ENCODE results near the gene FGD4.
"Not testable (repeated sequence)": the region's sequence is repeated elsewhere in the genome, so short reads cannot be mapped to it uniquely, and the experiment has no call there.

FGD4 gene

DNA sequence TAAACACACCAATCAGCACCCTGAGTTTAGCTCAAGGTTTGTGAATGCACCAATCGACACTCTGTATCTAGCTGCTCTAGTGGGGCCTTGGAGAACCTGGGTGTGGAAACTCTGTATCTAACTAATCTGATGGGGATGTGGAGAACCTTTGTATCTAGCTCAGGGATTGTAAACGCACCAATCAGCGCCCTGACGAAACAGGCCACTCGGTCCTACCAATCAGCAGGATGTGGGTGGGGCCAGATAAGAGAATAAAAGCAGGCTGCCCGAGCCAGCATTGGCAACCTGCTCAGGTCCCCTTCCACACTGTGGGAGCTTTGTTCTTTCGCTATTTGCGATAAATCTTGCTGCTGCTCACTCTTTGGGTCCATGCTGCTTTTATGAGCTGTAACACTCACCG, 127.0 kb downstream of the FGD4 start:
- DNase-seq = not testable (repeated sequence)

DNA sequence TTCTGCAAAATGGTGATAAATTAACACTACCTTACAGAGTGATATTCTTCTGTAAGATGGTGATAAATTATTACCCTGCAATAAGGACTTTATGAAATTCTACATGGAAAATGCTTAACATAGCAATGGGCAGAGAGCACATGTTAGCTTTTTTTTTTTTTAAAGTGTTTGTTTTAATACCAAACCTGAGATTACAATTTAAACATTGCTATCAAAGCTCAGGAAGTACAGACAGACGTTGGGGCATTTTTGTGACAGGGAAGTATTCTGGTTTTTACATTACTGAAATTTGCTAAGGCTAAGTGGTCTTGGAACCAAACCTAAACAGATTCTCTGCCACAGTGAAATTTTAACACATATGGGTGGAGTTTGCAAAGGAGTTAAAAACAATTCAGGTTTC, 133.1 kb downstream of the FGD4 start:
- no peak for DNase-seq

DNA sequence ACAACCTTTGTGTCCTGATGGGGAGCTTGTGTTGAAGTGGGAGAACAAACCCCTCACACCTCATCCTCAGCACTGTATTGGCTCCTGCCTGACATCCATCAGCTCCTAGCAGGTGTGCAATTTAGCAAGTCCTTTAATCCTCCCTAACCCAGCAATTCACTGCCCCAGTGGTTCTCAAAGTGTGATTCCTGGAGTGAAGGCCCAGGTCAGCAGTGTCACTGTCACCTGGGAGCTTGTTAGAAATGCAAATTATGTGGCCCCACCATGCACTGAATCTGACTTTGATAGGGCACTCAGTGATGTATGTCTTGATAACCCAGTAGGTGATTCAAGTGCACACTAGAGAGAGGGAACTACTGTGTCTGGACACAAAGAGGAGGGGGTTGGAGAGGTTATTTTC, 133.6 kb downstream of the FGD4 start:
- no peak for DNase-seq

DNA sequence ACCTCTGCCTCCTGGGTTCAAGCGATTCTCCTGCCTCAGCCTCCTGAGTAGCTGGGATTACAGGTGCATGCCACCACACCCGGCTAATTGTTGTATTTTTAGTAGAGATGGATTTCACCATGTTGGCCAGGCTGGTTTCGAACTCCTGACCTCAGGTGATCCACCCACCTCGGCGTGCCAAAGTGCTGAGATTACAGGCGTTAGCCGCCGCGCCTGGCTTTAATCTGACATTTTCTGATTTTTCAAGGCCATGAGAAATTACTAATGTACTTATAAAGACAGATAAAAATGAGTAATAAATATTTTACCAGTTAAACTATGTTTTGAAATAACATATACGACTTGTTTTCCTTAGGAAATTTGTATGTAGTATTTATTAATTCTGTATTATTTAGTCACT, 134.1 kb downstream of the FGD4 start:
- DNase-seq = not testable (repeated sequence)

DNA sequence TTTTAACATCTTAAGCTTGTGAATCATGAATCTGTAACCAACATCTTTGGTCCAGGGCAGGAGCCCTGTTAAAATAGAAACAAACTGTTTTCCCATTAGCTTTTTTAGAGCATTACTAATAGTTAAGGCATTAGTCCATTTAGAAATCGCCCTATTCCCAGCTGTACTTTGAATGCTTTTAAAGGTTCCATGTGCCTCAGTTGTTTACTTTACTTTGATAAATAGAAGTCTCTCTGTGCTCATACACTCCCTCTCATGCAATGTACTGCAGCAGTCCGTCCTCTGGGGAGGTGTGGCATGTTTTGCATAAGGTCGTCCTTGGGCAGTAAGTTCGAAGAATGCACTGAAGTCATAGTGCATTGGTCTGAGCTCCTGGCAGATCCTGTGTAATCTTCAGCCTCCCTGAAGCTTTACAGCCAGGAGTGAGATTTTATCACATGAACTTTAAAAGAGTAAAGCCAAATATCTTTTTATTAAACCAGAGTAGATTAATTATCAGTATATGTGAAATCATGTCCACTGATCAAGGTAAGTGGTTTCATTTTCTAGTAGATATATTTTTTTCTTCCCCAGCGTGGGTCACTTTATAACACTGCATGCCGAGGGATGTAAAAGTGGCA, 134.7 kb downstream of the FGD4 start:
- DNase-seq = no peak

DNA sequence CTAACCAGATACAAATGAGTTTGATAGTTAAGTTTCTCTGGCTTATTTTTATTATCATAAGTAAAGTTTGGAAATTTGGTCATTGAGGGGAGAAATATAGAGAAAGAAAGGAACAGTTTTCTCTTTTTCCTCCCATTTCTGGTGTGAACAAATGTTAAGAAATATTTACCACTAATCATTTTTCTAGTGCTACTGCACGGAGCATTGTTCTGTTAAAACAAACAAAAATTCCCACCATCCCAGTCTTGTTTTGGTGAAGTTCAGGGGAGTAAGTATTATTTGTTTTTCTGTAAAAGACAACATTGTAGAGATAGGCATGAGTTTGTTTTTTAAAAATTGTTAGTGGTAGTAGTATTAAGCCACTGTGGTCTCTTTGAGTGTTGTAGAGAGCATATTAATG, 135.3 kb downstream of the FGD4 start:
- no peak for DNase-seq

DNA sequence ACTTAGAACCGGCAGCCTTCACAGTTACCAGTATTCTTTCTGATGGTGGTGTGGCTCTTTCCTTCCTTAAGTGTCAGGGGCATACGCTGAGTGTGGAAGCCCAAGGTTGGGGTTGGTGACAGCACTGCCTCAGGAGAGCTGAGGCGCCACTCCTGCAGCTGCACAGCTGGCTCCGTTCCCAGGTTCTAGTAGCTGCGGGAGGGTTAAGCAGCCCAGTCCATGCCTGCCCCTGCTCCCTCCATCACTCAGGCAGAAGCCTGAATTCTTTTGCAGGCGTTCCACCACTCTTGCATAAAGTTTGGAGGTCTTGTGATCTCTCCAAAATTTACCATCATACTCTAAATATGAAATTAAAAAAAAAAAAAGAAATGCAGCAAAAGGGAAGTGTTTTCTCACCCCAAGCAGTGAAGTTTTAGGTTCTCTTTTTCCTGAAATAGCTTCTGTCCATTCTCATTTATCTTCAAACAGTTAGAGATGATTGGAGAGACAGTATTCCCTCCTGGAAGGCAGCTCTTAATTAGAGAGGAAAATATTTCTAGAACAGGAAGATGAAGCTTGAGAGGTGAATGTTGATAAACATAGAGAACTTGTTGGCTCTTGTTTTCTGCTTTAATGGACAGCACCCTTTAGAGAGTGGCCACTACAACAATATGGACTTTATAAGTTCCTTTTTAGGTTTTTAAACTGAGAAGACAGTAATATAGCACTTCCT, 136.1 kb downstream of the FGD4 start:
- DNase-seq = no peak

DNA sequence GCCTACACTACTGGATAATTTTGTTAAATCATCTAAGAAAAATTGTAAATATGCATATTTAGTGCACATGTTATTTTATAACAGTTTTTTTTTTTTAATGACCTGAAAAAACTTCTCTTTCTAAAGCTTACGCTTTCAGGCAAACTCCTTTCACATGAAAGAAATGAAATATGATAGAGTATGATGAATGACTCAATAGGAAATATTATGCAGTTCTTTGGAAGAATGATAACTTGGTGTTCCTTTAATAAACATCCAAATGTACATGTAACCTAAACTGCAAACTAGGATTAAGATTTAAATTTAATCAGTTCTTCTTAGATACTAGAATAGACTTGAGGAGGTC, 136.6 kb downstream of the FGD4 start:
- DNase-seq = no peak

DNA sequence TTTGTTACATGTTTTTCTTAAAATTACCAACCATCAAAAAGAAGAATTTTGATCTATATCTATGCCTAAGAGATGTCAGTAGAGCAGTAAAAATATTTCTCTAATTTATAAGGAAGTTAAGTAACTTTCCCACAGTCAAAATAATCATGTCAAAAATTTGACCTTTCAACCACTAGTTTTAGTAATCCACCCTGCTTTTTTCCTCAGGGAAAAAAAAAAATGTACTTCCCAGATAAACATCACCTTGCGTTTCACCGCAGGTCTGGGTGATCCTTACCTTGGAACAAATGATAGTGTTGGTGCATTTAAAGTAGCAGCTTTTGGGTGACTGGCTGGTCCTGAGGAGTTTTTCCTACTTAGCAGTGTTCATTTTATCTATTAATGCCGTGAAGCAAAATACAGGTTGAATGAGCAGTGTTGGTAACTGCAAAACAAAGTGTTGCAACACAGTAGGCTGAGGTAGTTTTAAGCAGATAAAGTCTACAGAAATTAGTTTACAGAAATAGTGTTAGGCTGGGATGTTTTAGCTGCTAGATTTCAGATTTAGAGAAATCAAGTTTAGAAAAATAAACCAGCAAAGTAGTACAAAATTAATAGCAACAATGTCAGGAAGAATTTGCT, 142.5 kb downstream of the FGD4 start:
- DNase-seq = no peak

DNA sequence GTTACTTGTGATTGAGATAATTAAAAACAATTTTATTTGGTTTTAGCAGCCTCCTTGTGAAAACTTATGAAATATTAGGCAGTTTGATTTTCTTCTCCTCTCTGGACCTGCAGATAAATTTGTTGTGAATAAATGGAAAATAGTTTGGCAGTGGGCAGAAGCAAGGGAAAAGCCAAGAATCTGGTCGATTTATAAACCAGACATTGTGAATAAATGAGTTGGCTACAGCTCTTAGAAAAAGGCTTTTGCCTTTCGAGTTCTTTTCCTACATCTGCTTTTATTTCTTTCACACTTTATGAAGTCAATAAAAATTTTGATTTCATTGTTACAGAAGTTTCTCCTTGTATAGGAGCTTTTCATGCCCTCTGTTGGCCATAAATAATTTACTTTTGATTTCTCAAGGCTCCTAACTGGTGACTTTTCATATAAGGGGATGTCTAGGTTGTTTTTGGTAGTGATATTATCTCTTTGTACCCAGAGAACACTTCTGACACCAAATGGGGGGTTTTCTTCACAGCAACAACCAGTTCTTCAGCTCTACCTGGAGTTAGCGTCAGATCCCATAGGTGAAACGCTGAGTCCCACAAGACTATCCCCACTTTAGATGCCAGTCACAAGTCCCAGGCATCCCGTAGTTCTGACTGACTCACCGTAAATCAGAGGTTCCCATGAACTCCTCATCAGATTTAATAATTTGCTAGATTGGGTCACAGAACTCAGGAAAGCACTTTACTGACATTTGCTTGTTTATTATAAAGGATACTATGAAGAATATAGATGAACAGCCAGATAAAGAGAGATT, 143.3 kb downstream of the FGD4 start:
- no peak for DNase-seq

DNA sequence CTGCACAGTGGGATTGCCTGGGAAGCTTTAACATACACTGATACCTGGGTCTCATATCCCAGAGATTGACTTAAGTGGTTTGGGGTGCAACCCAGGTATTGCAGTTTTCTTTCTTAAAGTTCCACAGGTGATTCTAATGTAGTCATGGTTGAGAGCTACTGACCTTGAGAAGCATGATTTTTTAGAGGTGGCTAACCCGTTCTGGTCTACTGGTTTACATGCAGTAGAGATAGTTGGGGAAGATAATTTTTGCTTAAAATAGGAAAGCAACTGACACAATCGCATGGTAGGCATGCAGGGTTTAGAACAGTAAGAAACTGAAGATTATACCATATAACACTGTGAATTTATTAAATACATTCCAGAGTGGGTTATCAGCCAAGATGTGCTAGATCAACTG, 145.5 kb downstream of the FGD4 start:
- DNase-seq = no peak

DNA sequence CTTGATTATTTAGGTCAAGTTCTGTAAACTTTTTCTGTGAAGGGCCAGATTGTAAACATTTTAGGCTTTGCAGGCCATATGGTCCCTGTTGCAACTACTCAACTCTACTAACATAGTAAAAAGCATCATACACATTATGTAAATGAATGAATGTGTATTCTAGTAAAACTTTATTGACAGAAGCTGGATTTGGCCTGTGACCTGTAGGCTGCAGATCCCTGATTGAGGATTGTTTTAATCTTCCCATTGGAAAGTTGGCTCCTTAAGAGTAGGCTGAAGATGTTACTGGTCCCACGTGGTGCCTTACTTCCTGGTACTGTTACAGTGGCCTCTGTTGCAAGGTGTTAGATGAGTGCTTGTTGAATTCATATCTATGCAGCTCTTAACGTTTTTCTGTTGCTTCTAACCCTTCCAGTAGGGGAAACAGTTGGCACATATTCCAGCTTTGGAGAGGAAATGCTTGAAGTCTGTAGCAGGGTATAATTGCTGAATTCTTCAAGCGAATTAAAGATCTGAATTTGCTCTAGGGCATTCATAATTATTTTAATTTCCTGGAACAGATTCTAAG, 146.1 kb downstream of the FGD4 start:
- DNase-seq = no peak

DNA sequence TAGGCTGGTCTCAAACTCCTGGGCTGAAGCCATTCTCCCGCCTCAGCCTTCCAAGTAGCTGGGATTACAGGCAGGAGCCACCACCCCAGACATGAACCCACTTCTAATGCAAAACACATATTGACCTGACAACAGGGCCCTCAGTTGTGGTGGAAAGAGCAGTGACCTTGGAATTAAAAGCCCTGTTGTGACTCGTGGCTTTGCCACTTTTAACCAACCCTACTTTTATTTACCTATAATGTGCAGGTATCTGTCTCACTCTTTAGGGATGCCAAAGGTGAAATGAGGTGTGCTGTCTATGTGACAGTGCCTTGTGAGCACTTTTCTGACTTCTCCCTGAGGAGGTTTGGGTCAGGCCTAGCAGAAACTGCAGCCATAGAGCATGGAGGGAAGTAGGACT, 146.9 kb downstream of the FGD4 start:
- no peak for DNase-seq

DNA sequence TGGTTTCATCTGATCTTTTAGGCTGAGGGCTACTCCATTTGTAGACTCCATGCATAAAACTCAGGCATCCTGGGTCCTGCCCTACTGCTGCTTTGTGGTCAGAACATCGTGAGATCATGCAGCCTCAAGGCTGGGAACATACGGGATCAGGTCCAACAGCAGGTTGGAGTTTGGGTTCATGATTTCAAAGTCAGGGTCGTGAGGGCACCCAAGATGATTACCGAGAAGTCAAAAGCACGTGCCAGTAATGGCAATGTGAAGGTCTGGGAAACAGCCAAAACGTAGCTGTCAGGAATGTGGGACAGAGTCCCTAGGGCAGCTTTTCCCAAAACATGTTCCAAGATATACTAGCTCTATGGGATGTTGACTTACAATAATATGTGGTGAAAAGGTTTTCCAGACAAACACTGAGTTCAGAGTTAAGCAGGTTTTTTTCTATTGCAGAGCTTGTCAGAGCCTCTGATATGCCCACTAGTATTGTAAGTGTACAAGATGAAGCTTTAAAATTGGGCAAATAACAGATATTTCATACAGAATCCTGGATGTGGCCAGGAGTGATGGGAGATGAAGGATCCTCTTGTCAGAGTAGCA, 149.4 kb downstream of the FGD4 start:
- no peak for DNase-seq

DNA sequence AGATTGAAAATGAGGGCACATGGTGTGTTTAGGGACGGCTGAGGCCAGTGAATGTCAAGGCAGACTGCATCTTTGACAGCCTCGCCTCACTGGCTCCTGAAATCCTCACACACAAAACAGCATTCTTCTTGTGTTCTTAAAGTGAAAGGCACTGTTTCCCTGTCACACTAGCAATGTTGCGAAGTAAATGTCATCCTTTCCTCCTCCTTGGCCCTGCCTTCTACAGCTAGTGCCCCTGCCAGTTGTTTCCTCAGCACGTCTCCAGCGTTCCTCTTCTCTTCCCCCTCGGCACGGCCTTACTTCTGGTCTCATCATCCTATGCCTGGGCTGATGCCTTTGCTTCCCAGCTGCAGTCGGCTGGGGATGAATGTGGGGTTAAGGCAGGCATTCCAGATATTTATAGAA, 150.3 kb downstream of the FGD4 start:
- no peak for DNase-seq

DNA sequence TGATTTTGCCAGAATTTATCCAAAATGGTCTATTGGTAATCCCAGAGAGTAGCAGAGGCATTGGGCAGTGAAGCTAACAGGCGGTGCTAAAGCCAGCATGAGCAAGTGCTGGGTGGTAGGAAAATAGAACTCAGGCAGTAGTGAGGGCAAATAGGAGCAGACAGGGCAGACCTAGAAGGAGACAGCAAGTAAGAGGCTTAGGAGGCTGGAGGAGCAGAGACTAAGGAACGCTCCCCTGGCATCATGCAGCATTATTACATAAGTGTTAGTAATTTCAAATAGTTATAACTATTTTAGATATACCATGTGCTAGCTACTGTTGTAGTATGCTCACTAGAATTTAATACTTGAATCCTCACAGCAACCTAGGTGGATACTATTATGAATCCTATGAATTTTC, 151.7 kb downstream of the FGD4 start:
- no peak for DNase-seq

DNA sequence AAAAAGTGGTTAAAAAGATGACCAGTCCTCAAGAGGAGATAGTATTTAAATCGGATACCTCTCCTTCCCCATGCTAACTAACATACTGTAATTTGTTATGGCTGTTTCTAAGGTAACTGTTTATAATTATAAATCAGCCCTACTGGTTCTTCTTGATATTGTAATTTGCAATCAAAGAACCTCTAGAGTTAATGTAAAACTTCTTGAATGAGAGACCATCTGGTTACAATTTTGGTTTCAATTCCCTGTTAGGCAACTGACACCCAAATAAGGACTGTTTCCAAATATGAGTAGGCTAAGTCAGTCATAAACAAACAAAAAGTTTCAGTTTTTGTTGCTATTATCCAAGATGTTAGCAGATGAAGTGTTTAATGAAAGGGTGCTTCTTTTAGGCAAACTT, 159.5 kb downstream of the FGD4 start:
- DNase-seq = no peak

DNA sequence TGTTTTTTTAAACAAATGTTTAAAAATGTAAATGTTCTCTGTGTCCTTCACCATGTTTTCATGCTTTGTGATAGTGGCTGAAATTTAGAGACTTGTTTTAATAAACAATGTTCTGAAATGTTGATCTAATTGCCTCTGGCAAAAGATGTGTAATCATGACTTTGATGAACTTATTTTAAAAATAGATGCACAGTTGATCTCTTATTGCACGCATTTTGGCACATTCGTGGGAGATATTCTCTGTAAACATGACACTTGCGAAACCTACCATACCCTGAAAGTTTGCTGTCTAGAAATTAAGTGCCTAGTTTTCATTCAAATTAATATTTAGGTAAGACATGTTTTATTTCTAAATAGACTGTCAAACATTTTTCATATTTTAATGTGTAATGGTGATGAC, 160.1 kb downstream of the FGD4 start:
- DNase-seq = no peak

DNA sequence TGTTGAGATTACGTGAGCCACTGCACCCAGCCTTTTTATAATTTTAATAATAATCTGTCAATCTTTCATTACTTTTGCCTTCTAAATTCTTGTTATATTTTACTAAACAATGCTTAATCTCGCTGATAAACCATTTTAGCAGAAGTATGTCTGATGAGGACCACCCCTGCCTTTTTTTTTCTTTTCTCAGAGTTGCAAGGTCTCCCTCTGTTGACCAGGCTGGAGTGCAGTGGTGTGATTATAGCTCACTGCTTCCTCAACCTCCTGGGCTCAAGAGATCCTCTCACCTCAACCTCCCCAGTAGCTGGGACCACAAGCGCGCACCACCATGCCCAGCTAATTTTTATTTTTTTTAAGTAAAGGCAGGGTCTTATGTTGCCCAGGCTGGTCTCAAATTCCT, 161.2 kb downstream of the FGD4 start:
- DNase-seq = no peak

DNA sequence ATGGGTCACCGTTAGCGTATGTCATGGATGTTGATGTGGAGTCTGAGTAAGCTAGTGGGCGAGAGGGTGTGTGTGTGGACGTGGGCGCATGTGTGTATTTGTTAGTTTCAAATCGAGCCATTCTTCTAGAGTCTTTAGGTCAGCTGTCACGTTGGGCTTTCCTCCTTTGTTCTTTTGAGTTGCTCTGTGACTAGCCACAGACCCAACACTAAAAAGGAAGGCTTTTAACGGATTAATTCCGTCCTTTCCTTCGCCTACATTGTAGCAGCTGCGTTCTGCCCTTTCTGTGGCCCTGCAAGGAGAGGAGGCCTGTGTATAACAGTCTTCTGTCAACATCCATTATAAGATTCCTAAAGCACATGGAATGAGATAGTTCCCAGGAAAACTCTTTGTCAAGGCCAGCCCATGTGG, 162.6 kb downstream of the FGD4 start:
- DNase-seq = no peak

DNA sequence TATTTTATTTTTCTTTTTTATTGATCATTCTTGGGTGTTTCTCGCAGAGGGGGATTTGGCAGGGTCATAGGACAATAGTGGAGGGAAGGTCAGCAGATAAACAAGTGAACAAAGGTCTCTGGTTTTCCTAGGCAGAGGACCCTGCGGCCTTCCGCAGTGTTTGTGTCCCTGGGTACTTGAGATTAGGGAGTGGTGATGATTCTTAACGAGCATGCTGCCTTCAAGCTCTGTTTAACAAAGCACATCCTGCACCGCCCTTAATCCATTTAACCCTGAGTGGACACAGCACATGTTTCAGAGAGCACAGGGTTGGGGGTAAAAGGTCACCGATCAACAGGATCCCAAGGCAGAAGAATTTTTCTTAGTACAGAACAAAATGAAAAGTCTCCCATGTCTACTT, 163.1 kb downstream of the FGD4 start:
- not testable (repeated sequence) for DNase-seq

DNA sequence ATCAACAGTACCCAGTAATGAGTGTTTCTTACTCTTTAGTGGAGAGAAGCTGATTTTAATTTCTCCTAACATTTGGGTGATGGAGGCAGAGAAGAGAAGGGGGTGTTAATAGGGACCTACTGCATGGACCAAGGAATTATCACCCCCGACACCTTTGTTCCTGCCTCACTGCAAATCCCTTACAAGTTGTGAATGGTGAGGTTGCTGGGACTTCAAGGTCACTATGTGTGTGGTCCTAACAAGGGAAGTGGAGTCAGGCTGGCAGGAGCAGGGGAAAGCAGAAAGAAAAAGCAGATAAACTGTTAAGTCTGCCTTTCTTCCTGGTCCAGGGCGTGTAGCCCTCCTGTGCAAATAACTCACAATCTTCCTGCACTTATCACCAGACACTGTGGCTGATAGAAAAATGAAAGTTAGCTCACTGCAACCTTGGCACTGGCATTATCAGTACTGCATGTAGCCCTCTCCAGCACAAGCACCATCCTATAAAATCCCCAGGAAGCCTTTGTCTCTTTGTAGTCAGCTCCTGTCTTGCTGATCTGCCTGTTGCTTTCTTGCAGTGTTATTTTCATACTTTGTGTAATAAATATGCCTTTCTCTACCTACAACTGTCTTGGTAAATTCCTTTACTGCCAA, 167.4 kb downstream of the FGD4 start:
- DNase-seq = no peak

DNA sequence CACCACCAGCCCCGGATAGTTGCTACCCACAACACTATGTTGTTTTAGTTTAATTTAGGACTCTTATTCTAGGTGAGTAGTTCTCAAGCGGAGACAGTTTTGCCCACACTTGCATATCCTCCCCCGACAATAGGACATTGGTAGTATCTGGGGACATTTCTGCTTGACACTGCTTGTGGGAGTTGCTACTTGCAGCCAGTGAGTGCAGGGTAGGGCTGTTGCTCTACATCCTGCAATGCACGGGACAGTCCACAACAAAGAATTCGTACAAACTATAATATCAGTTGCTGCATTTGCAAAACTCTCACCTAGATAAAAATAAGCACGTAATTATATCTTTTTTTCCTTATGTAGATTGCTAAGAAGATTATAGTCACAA, 167.9 kb downstream of the FGD4 start:
- no peak for DNase-seq
